Endothelial cell of umbilical vein (primary cell): ENCODE data around the gene LYPD4. TPM values are rescaled to one million over a fixed set of nuclear protein-coding genes. Genes with fewer than 3 reads are reported as not detected.

ENCODE experiments used
- BruUV-seq: library from RNA; stranded (reverse); fragments of 400-500 nt; replicated peaks from 2 replicates; lab custom pipeline; 2021; lab: Mats Ljungman, UMichigan
- CTCF ChIA-PET: fragments of 300-600, 350-600 bp; sonication (Branson Sonifier 250); formaldehyde crosslinking; loops from one replicate; lab custom pipeline; 2021; ENCODE audit warnings: antibody characterized with exemption, inconsistent platforms; lab: Charles Lee
- POLR2A ChIA-PET: fragments of 300-600, 350-600 bp; sonication (Branson Sonifier 250); formaldehyde crosslinking; loops from one replicate; lab custom pipeline; 2021; ENCODE audit warnings: antibody characterized with exemption, inconsistent platforms; lab: Charles Lee
- DNase-seq: peaks from one replicate; pipeline ENCODE4 v3.0.0-alpha.2; 2011; ENCODE audit warnings: low read depth, low spot score
- FAIRE-seq: peaks from 2 replicates; lab custom pipeline; 2011; peaks lifted over from hg19 to GRCh38; lab: Jason Lieb, UNC
- H2AFZ ChIP-seq: 2 replicates; pipeline ENCODE4 v1.6.0; 2012; ENCODE audit warnings: low read depth, low read length, control low read depth, inconsistent platforms
- H3K27ac ChIP-seq: 2 replicates; pipeline ENCODE4 v1.5.1; 2011; ENCODE audit warnings: low read depth, mild to moderate bottlenecking, control low read depth, low read length, moderate library complexity; ENCODE audit not compliant: insufficient read depth
- H3K27me3 ChIP-seq, 2 experiments: 2 replicates each; pipeline versions ENCODE4 v1.6.0 to v1.6.1; 2011; ENCODE audit warnings: low read length in 2 of 2, mixed read lengths in 1 of 2; ENCODE audit not compliant: control insufficient read depth in 2 of 2, insufficient read depth in 2 of 2
- H3K36me3 ChIP-seq, 2 experiments: 2 replicates in 1 of 2; 3 replicates in 1 of 2; pipeline ENCODE4 v1.5.1; 2011; ENCODE audit warnings: low read length in 2 of 2, mild to moderate bottlenecking in 1 of 2, moderate library complexity in 1 of 2; ENCODE audit not compliant: control insufficient read depth in 2 of 2, insufficient read depth in 2 of 2; ENCODE audit errors: extremely low read depth in 1 of 2
- H3K4me1 ChIP-seq: 3 replicates; pipeline ENCODE4 v1.5.1; 2011; ENCODE audit warnings: mild to moderate bottlenecking, low read length; ENCODE audit not compliant: control insufficient read depth, insufficient read depth; ENCODE audit errors: extremely low read depth
- H3K4me2 ChIP-seq: 2 replicates; pipeline ENCODE4 v1.6.1; 2011; ENCODE audit warnings: low read length, control low read depth, mixed read lengths; ENCODE audit not compliant: insufficient read depth
- H3K4me3 ChIP-seq, 3 experiments: fragments of 200-600 bp in 1 of 3; sonication (generic), shearing (Covaris generic) in 1 of 3; replicated peaks in 1 of 3; 2 replicates each; pipeline ENCODE4 v1.5.1; 2011 to 2016; ENCODE audit warnings: control low read depth in 3 of 3, low read length in 3 of 3, mild to moderate bottlenecking in 2 of 3, inconsistent platforms in 1 of 3, low read depth in 1 of 3, moderate library complexity in 1 of 3; ENCODE audit not compliant: insufficient read depth in 1 of 3
- H3K79me2 ChIP-seq: 2 replicates; pipeline ENCODE4 v1.6.0; 2012; ENCODE audit warnings: low read length, inconsistent platforms; ENCODE audit not compliant: control insufficient read depth, insufficient read depth
- H3K9ac ChIP-seq: replicated peaks from 2 replicates; pipeline ENCODE3; 2011; ENCODE audit warnings: low read length, control low read depth; ENCODE audit not compliant: insufficient read depth; ENCODE audit errors: extremely low read depth
- H3K9me1 ChIP-seq: replicated peaks from 3 replicates; pipeline ENCODE4 v1.6.0; 2011; ENCODE audit warnings: mild to moderate bottlenecking, low read length; ENCODE audit not compliant: control insufficient read depth, insufficient read depth; ENCODE audit errors: extremely low read depth
- H3K9me3 ChIP-seq: replicated peaks from 2 replicates; pipeline ENCODE4 v1.5.1; 2012; ENCODE audit warnings: low read length, inconsistent platforms; ENCODE audit not compliant: control insufficient read depth, insufficient read depth
- H4K20me1 ChIP-seq: replicated peaks from 2 replicates; pipeline ENCODE3; 2011; ENCODE audit warnings: mild to moderate bottlenecking, low read length; ENCODE audit not compliant: control insufficient read depth, insufficient read depth; ENCODE audit errors: extremely low read depth
- CTCF ChIP-seq, 2 donors: IDR thresholded peaks; 1 replicate in 1 of 2; 2 replicates in 1 of 2; pipeline ENCODE4 v1.5.1; 2011; ENCODE audit warnings: low read length in 2 of 2, mild to moderate bottlenecking in 2 of 2, moderate library complexity in 2 of 2, control low read depth in 1 of 2, inconsistent platforms in 1 of 2, low read depth in 1 of 2; ENCODE audit not compliant: insufficient read depth in 1 of 2; ENCODE audit errors: extremely low read depth in 1 of 2
- EZH2 ChIP-seq: IDR thresholded peaks from 2 replicates; pipeline ENCODE4 v1.6.1; 2012; ENCODE audit warnings: borderline replicate concordance, low read depth, mild to moderate bottlenecking, moderate library complexity, low read length, inconsistent platforms; ENCODE audit not compliant: severe bottlenecking
- FOS ChIP-seq: IDR thresholded peaks from 2 replicates; pipeline ENCODE4 v1.6.1; 2011; ENCODE audit warnings: mild to moderate bottlenecking, low read length, moderate library complexity, borderline replicate concordance; ENCODE audit not compliant: insufficient read depth
- GATA2 ChIP-seq: IDR thresholded peaks from 2 replicates; pipeline ENCODE4 v1.7.0; 2011; ENCODE audit warnings: low read depth, mild to moderate bottlenecking, moderate library complexity, mixed read lengths, low read length; ENCODE audit not compliant: insufficient read length, insufficient read depth
- JUN ChIP-seq: IDR thresholded peaks from 2 replicates; pipeline ENCODE4 v1.6.1; 2011; ENCODE audit warnings: borderline replicate concordance, low read depth; ENCODE audit not compliant: insufficient read length, insufficient read depth
- MAX ChIP-seq: IDR thresholded peaks from 2 replicates; pipeline ENCODE4 v1.6.1; 2011; ENCODE audit not compliant: insufficient read depth, insufficient read length
- MYC ChIP-seq: IDR thresholded peaks from one replicate; pipeline ENCODE4 v1.6.1; 2011; ENCODE audit warnings: mild to moderate bottlenecking, low read depth, low read length
- POLR2A ChIP-seq: IDR thresholded peaks from 2 replicates; pipeline ENCODE4 v1.6.1; 2012; ENCODE audit warnings: low read depth, mild to moderate bottlenecking, control low read depth, low read length
- POLR2AphosphoS5 ChIP-seq: IDR thresholded peaks from 2 replicates; pipeline ENCODE4 v1.6.1; 2012; ENCODE audit warnings: low read depth, mild to moderate bottlenecking, control low read depth, low read length, moderate library complexity; ENCODE audit not compliant: insufficient read depth
- dilution Hi-C: fragments of 300-500 bp; cut with MboI; formaldehyde crosslinking; loops from one replicate; pipeline ENCODE4 v1.15.0; 2019; ENCODE audit warnings: low sequenced_read_pairs; ENCODE audit not compliant: extremely low pct_ligation_motif_present
- intact Hi-C: fragments of 100-400 bp; cut with micrococcal nuclease; formaldehyde crosslinking; loops from one replicate; pipeline ENCODE4 v1.10.0; 2022
- polyA plus RNA-seq, 4 experiments: library from polyadenylated mRNA; depleted of rRNA in 3 of 4; stranded (reverse) in 3 of 4; unstranded in 1 of 4; fragments of >200 nt; gene quantifications; 2 replicates each; pipeline versions ENCODE4 v1.2.1 to v1.2.3, GENCODE V29; 2011 to 2012; ENCODE audit warnings: missing spikeins in 1 of 4
- total RNA-seq: library from RNA; stranded (reverse); gene quantifications from 2 replicates; pipeline ENCODE4 v1.2.3, GENCODE V29; 2021

Gene LYPD4
- total and polyA plus RNA-seq, 2 donors (not counting 3 experiments of a cell fraction or from before 2014, with no cell fraction given) = not detected

- H3K9ac ChIP-seq = no peak overlapping the region
- H4K20me1 ChIP-seq = no peaks in the 10 kb centered on the region
- no peaks in the 10 kb centered on the region for H3K36me3 ChIP-seq
- no peak for DNase-seq
- peaks cover 21 to 32% of the 10 kb centered on the region in 2 experiments for H3K27me3 ChIP-seq
- H3K27ac ChIP-seq = no peak overlapping the region
- H3K4me1 ChIP-seq = no peaks in the 10 kb centered on the region
- POLR2A ChIA-PET = no interaction called here
- CTCF ChIA-PET = interaction anchor here (1.4 kb wide), 1 partner anchor 56 kb away, joined by 3 read pairs; no protein-coding TSS in a partner anchor
- TF ChIP-seq GATA2 (no peak), EZH2 (no peak), FOS (no peak), POLR2AphosphoS5 (no peak), MAX (no peak), MYC (no peak), JUN (no peak), POLR2A (no peak), CTCF (IDR thresholded peaks at IDR 0.05; ENCODE audit: extremely low read depth in 1 of 2, insufficient read depth in 1 of 2, low read depth in 1 of 2, low read length in 2 of 2) (no peak)
- no peaks in the 10 kb centered on the region for H3K79me2 ChIP-seq
- H3K9me1 ChIP-seq = no peaks in the 10 kb centered on the region
- no TSS peak for BruUV-seq
- H3K4me3 ChIP-seq = no peak overlapping the region
- H3K4me2 ChIP-seq = no peak overlapping the region
- H3K9me3 ChIP-seq = no peaks in the 10 kb centered on the region
- no peak overlapping the region for H2AFZ ChIP-seq
- dilution Hi-C loops = no loop called here
- intact Hi-C loops = no loop called here
- FAIRE-seq = no peak
These were observed 4.6 kb upstream of the LYPD4 start for GRCh38 chr19:41849067-41849466.
